CD4-positive, alpha-beta T cell (primary cell): ENCODE data around the gene S100A14. TPM values are rescaled to one million over a fixed set of nuclear protein-coding genes. Genes with fewer than 3 reads are reported as not detected.
A peak's percentile ranks its signal among the peaks of the same experiment; 100 is the strongest.

Source experiments
- ATAC-seq: fragments of 200-7000 bp; cut with Tn5 transposase; one replicate; pipeline ENCODE4 v1.10.0; 2022; ENCODE audit warnings: mild to moderate bottlenecking; ENCODE audit not compliant: poor library complexity
- CTCF ChIA-PET: fragments of 350-600 bp; sonication (Branson Sonifier 250); formaldehyde crosslinking; loops from one replicate; lab custom pipeline; 2021; ENCODE audit warnings: antibody characterized with exemption, inconsistent platforms; lab: Charles Lee
- POLR2A ChIA-PET: fragments of 350-600 bp; sonication (Branson Sonifier 250); formaldehyde crosslinking; loops from one replicate; lab custom pipeline; 2021; ENCODE audit warnings: antibody characterized with exemption, inconsistent platforms; lab: Charles Lee
- DNase-seq, 14 experiments: peaks; one replicate each; pipeline ENCODE4 v3.0.0-alpha.2; 2013 to 2020; ENCODE audit warnings: mixed read lengths in 2 of 14
- H3K27ac ChIP-seq, 2 donors: one replicate each; pipeline versions ENCODE4 v1.5.1 to v1.7.0; 2013; ENCODE audit warnings: low read length in 2 of 2, low read depth in 1 of 2, mild to moderate bottlenecking in 1 of 2
- H3K27me3 ChIP-seq, 2 experiments: 1 replicate in 1 of 2; 2 replicates in 1 of 2; pipeline versions ENCODE4 v1.6.1 to v1.7.0; 2013; ENCODE audit warnings: low read length in 2 of 2, control low read depth in 1 of 2, mild to moderate bottlenecking in 1 of 2, moderate library complexity in 1 of 2; ENCODE audit not compliant: insufficient read depth in 2 of 2, control insufficient read depth in 1 of 2
- H3K36me3 ChIP-seq: one replicate; pipeline ENCODE4 v1.6.1; 2013; ENCODE audit warnings: low read length, control low read depth; ENCODE audit not compliant: insufficient read depth
- H3K4me1 ChIP-seq: one replicate; pipeline ENCODE4 v1.6.1; 2013; ENCODE audit warnings: low read length, control low read depth; ENCODE audit not compliant: insufficient read depth
- H3K4me3 ChIP-seq: one replicate; pipeline ENCODE4 v1.5.1; 2013; ENCODE audit warnings: mild to moderate bottlenecking, low read length, moderate library complexity
- H3K9me3 ChIP-seq, 2 experiments: 1 replicate in 1 of 2; 2 replicates in 1 of 2; pipeline versions ENCODE4 v1.6.1 to v1.7.0; 2013; ENCODE audit warnings: low read length in 2 of 2, mild to moderate bottlenecking in 2 of 2, control low read depth in 1 of 2, moderate library complexity in 1 of 2; ENCODE audit not compliant: control insufficient read depth in 1 of 2, insufficient read depth in 1 of 2
- H3K27ac Mint-ChIP-seq: one replicate; pipeline ENCODE4 v1.8.0; 2020; ENCODE audit warnings: mixed read lengths
- H3K27me3 Mint-ChIP-seq: one replicate; pipeline ENCODE4 v1.8.0; 2021; ENCODE audit warnings: mixed read lengths
- H3K36me3 Mint-ChIP-seq: one replicate; pipeline ENCODE4 v1.8.0; 2021; ENCODE audit warnings: low read depth, mixed read lengths
- H3K4me1 Mint-ChIP-seq: one replicate; pipeline ENCODE4 v1.8.0; 2021; ENCODE audit warnings: low read depth, mixed read lengths
- H3K4me3 Mint-ChIP-seq: one replicate; pipeline ENCODE4 v1.8.0; 2020; ENCODE audit warnings: mild to moderate bottlenecking, mixed read lengths
- H3K9me3 Mint-ChIP-seq: one replicate; pipeline ENCODE4 v1.8.0; 2020; ENCODE audit warnings: mixed read lengths
- CTCF ChIP-seq: fragments of 200-600 bp; IDR thresholded peaks from one replicate; pipeline ENCODE4 v1.8.0; 2022; ENCODE audit warnings: antibody characterized with exemption, mild to moderate bottlenecking
- intact Hi-C, 2 experiments: fragments of 100-400 bp; cut with DNase I in 1 of 2; cut with micrococcal nuclease in 1 of 2; formaldehyde crosslinking; loops; one replicate each; pipeline versions ENCODE4 v1.15.1 to v1.9.0; 2023 to 2025; cut with DNase I, micrococcal nuclease
- total RNA-seq, 174 experiments: library from RNA in 2 of 174; stranded (reverse) in 2 of 174; gene quantifications; one replicate each; pipeline ENCODE4 v1.2.3 and lab custom pipeline; 2021 to 2026

The S100A14 gene
- total RNA-seq, 2 experiments from 2014 or later, result not detected

GRCh38 chr1:153631047-153632022 is 15.2 kb upstream of the S100A14 start:
- Histone ChIP-seq H3K27me3 (no peaks in the 10 kb centered on the region), H3K36me3 (peaks cover 7% of the 10 kb centered on the region), H3K27ac (no peak overlapping the region), H3K4me1 (peaks cover 28% of the 10 kb centered on the region), H3K9me3 (no peaks in the 10 kb centered on the region), H3K4me3 (no peak overlapping the region)
- TF ChIP-seq CTCF, result no peak
- no peak for DNase-seq
- intact Hi-C loops, result loop anchor here in 1 of 2 experiments (5.0 kb wide), 1 partner anchor 84 kb away; the partner anchor contains the start of genes S100A3 and S100A4
- ChIA-PET CTCF (no interaction called here), POLR2A (no interaction called here)
- Mint-ChIP-seq H3K9me3 (no peaks in the 10 kb centered on the region), H3K4me1 (peaks cover 25% of the 10 kb centered on the region), H3K27ac (peak overlapping the region; percentile 5), H3K4me3 (no peak overlapping the region), H3K36me3 (peaks cover 24% of the 10 kb centered on the region), H3K27me3 (no peaks in the 10 kb centered on the region)
- ATAC-seq, result no peak

GRCh38 chr1:153630384-153630783 is 14.3 kb upstream of the S100A14 start:
- H3K27me3 ChIP-seq, result no peaks in the 10 kb centered on the region
- no peaks in the 10 kb centered on the region for H3K9me3 Mint-ChIP-seq
- H3K27ac Mint-ChIP-seq, result no peak overlapping the region
- peaks cover 16% of the 10 kb centered on the region for H3K4me1 Mint-ChIP-seq
- H3K36me3 ChIP-seq, result no peaks in the 10 kb centered on the region
- no peak for DNase-seq
- H3K4me1 ChIP-seq, result peaks cover 19% of the 10 kb centered on the region
- H3K4me3 Mint-ChIP-seq, result no peak overlapping the region
- intact Hi-C loops, result loop anchor here in 1 of 2 experiments (5.0 kb wide), 1 partner anchor 83 kb away; the partner anchor contains the start of genes S100A3 and S100A4
- H3K4me3 ChIP-seq, result no peak overlapping the region
- H3K27ac ChIP-seq, result no peak overlapping the region
- H3K9me3 ChIP-seq, result no peaks in the 10 kb centered on the region
- no peak for ATAC-seq
- CTCF ChIA-PET, result no interaction called here
- no peaks in the 10 kb centered on the region for H3K27me3 Mint-ChIP-seq
- POLR2A ChIA-PET, result no interaction called here
- H3K36me3 Mint-ChIP-seq, result peaks cover 15% of the 10 kb centered on the region
- no peak for TF ChIP-seq CTCF

GRCh38 chr1:153629971-153630370 is 13.8 kb upstream of the S100A14 start:
- Mint-ChIP-seq H3K4me3 (no peak overlapping the region), H3K9me3 (no peaks in the 10 kb centered on the region)
- POLR2A ChIA-PET, result no interaction called here

More at GRCh38 chr1:153629971-153630370, 13.8 kb upstream of the S100A14 start:
- Histone ChIP-seq H3K27me3 (no peaks in the 10 kb centered on the region), H3K9me3 (no peaks in the 10 kb centered on the region), H3K36me3 (no peaks in the 10 kb centered on the region), H3K4me1 (peaks cover 14% of the 10 kb centered on the region), H3K27ac (no peak overlapping the region), H3K4me3 (no peak overlapping the region)
- Mint-ChIP-seq H3K27ac (no peak overlapping the region), H3K27me3 (no peaks in the 10 kb centered on the region), H3K36me3 (peaks cover 12% of the 10 kb centered on the region), H3K4me1 (peaks cover 16% of the 10 kb centered on the region)
- no peak for TF ChIP-seq CTCF
- ATAC-seq (no peak), DNase-seq (no peak)
- CTCF ChIA-PET, result no interaction called here
- intact Hi-C loops, result loop anchor here in 1 of 2 experiments (5.0 kb wide), 1 partner anchor 83 kb away; the partner anchor contains the start of genes S100A3 and S100A4
